Mesendoderm (in vitro differentiated cells): Measurements from ENCODE around the gene NEUROG3.
"Not testable (repeated sequence)": the region's sequence is repeated elsewhere in the genome, so short reads cannot be mapped to it uniquely, and the experiment has no call there.

Experiments used
- DNase-seq: peaks from one replicate; pipeline ENCODE4 v3.0.0; 2013
- H2AK5ac ChIP-seq: 2 replicates; pipeline ENCODE4 v1.6.1; 2013; ENCODE audit warnings: low read length, inconsistent platforms
- H2BK120ac ChIP-seq: 2 replicates; pipeline ENCODE4 v1.6.1; 2013; ENCODE audit warnings: low read depth, mild to moderate bottlenecking, low read length, moderate library complexity, mixed read lengths
- H2BK15ac ChIP-seq: replicated peaks from 2 replicates; pipeline ENCODE4 v1.6.1; 2013; ENCODE audit warnings: low read depth, mild to moderate bottlenecking, moderate library complexity
- H2BK5ac ChIP-seq: 2 replicates; pipeline ENCODE4 v1.6.1; 2013; ENCODE audit warnings: low read length, inconsistent platforms
- H3K18ac ChIP-seq: 2 replicates; pipeline ENCODE4 v1.6.1; 2013; ENCODE audit warnings: mild to moderate bottlenecking, low read length, mixed read lengths
- H3K23ac ChIP-seq: one replicate; pipeline ENCODE4 v1.6.1; 2013; ENCODE audit warnings: low read length
- H3K27ac ChIP-seq: 2 replicates; pipeline ENCODE4 v1.5.1; 2013; ENCODE audit warnings: low read depth, mild to moderate bottlenecking, inconsistent platforms, low read length, moderate library complexity
- H3K27me3 ChIP-seq: 2 replicates; pipeline ENCODE4 v1.6.1; 2013; ENCODE audit warnings: low read length, control low read depth, mild to moderate bottlenecking, inconsistent platforms; ENCODE audit not compliant: insufficient read depth, poor library complexity
- H3K36me3 ChIP-seq: 2 replicates; pipeline ENCODE4 v1.6.1; 2013; ENCODE audit warnings: low read length, inconsistent platforms; ENCODE audit not compliant: control insufficient read depth, insufficient read depth
- H3K4ac ChIP-seq: one replicate; pipeline ENCODE4 v1.6.1; 2013; ENCODE audit warnings: low read depth, mild to moderate bottlenecking, low read length, moderate library complexity
- H3K4me1 ChIP-seq: 2 replicates; pipeline ENCODE4 v1.6.1; 2013; ENCODE audit warnings: low read depth, low read length, inconsistent platforms; ENCODE audit not compliant: control insufficient read depth
- H3K4me2 ChIP-seq: 2 replicates; pipeline ENCODE4 v1.6.1; 2013; ENCODE audit warnings: low read length
- H3K4me3 ChIP-seq: 2 replicates; pipeline ENCODE4 v1.5.1; 2013; ENCODE audit warnings: mild to moderate bottlenecking, low read length
- H3K56ac ChIP-seq: one replicate; pipeline ENCODE4 v1.6.1; 2013; ENCODE audit warnings: low read length
- H3K79me1 ChIP-seq: 2 replicates; pipeline ENCODE4 v1.6.1; 2013; ENCODE audit warnings: low read length, inconsistent platforms
- H3K79me2 ChIP-seq: 2 replicates; pipeline ENCODE4 v1.6.1; 2013; ENCODE audit warnings: mild to moderate bottlenecking, low read length; ENCODE audit not compliant: control insufficient read depth, insufficient read depth
- H3K9ac ChIP-seq: 2 replicates; pipeline ENCODE4 v1.6.1; 2013; ENCODE audit warnings: low read length, inconsistent platforms
- H4K5ac ChIP-seq: one replicate; pipeline ENCODE4 v1.6.1; 2013; ENCODE audit warnings: low read length
- H4K8ac ChIP-seq: one replicate; pipeline ENCODE4 v1.6.1; 2013; ENCODE audit warnings: low read depth, mild to moderate bottlenecking, control low read depth, low read length, moderate library complexity
- WGBS: extraction: QIAGEN DNeasy Blood & Tissue Kit; methylation state at CpG from one replicate; pipeline ENCODE4 v1.1.7; 2013; ENCODE audit warnings: low lambda C conversion rate, missing lambda C conversion rate; ENCODE audit not compliant: insufficient coverage; ENCODE audit errors: extremely low coverage; 5-methylcytosine and 5-hydroxymethylcytosine counted together

The NEUROG3 gene

DNA sequence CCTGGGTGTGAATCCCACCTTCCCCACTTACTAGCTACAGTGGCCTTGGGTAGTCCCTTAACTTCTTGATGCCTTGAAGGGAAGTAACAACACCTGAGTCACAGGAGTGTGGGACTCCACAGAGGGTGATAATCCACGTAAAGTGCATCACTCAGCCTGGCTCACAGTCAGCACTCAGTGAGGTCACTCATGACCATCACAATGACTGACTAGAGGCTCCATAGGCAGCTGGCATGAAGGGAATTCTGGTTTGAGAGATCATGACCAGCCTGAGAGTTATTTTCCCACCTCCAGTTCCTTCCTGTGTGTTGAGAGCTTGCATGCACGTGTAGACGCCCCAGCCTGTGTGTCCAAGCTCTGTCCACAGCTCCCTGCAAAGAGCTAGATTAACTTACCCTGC lies 34.8 kb downstream of the NEUROG3 start:
- H3K79me1 ChIP-seq, result no peaks in the 10 kb centered on the region
- no peak overlapping the region for H3K4ac ChIP-seq
- H3K27ac ChIP-seq, result no peak overlapping the region
- WGBS, result no CpG with 5 or more reads among the region's 3 CpGs
- no peaks in the 10 kb centered on the region for H3K4me1 ChIP-seq
- no peak overlapping the region for H3K9ac ChIP-seq
- H3K18ac ChIP-seq, result no peak overlapping the region
- H3K79me2 ChIP-seq, result no peaks in the 10 kb centered on the region
- H2AK5ac ChIP-seq, result no peak overlapping the region
- no peak overlapping the region for H3K23ac ChIP-seq
- H3K4me3 ChIP-seq, result no peak overlapping the region
- no peak overlapping the region for H3K4me2 ChIP-seq
- no peak overlapping the region for H3K56ac ChIP-seq
- H3K36me3 ChIP-seq, result no peaks in the 10 kb centered on the region
- no peak overlapping the region for H2BK5ac ChIP-seq
- no peak overlapping the region for H2BK15ac ChIP-seq
- no peak overlapping the region for H4K5ac ChIP-seq
- no peak for DNase-seq
- H3K27me3 ChIP-seq, result no peaks in the 10 kb centered on the region
- no peak overlapping the region for H2BK120ac ChIP-seq
- H4K8ac ChIP-seq, result no peak overlapping the region

DNA sequence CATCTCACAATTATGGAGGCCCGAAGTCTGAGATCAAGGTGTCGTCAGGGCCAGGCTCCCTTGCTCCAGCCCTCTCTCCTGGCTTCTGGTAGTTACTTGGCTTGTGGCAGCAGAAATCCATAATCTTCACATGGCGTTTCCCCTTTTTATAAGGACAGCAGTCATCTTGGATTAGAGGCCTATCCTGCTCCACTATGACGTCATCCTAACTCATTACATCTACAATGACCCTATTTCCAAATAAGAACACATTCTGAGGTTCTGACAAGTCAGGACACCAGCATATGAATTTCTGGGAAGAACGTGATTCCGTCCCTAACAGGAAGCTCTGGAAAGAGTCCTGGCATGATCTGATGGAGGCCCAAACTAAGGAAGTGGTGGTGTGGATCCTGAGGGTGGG lies 35.8 kb downstream of the NEUROG3 start:
- no peak overlapping the region for H3K4me3 ChIP-seq
- H3K18ac ChIP-seq, result no peak overlapping the region
- no CpG with 5 or more reads among the region's 6 CpGs for WGBS
- no peaks in the 10 kb centered on the region for H3K79me1 ChIP-seq
- H3K56ac ChIP-seq, result no peak overlapping the region
- no peaks in the 10 kb centered on the region for H3K79me2 ChIP-seq
- no peak for DNase-seq
- no peaks in the 10 kb centered on the region for H3K36me3 ChIP-seq
- H2BK5ac ChIP-seq, result no peak overlapping the region
- H4K8ac ChIP-seq, result no peak overlapping the region
- H3K4ac ChIP-seq, result no peak overlapping the region
- no peak overlapping the region for H3K27ac ChIP-seq
- no peak overlapping the region for H2BK15ac ChIP-seq
- H3K23ac ChIP-seq, result no peak overlapping the region
- no peak overlapping the region for H3K9ac ChIP-seq
- no peak overlapping the region for H2BK120ac ChIP-seq
- no peaks in the 10 kb centered on the region for H3K27me3 ChIP-seq
- no peak overlapping the region for H2AK5ac ChIP-seq
- no peaks in the 10 kb centered on the region for H3K4me1 ChIP-seq
- no peak overlapping the region for H3K4me2 ChIP-seq
- H4K5ac ChIP-seq, result no peak overlapping the region

DNA sequence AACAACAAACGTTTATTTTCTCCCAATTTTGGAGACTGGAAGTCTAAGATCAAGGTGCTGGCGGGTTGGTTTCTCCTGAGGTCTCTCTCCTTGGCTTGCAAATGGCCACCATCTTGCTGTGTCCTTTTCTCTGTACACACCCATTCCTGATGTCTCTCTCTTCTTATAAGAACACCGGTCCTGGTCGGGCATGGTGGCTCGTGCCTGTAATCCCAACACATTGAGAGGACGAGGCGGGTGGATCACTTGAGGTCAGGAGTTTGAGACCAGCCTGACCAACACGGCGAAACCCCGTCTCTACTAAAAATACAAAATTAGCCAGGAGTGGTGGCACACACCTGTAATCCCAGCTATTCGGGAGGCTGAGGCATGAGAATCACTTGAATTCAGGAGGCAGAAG lies 36.7 kb downstream of the NEUROG3 start:
- H3K4ac ChIP-seq, H2BK15ac ChIP-seq, H3K79me2 ChIP-seq, H4K8ac ChIP-seq, DNase-seq, H3K27me3 ChIP-seq, H4K5ac ChIP-seq, H2BK5ac ChIP-seq, H2AK5ac ChIP-seq, H3K56ac ChIP-seq, H3K36me3 ChIP-seq, H3K4me2 ChIP-seq, H3K4me3 ChIP-seq, H3K27ac ChIP-seq, H3K4me1 ChIP-seq, H2BK120ac ChIP-seq, H3K23ac ChIP-seq, H3K79me1 ChIP-seq, H3K9ac ChIP-seq, H3K18ac ChIP-seq: not testable (repeated sequence)
- WGBS, result no CpG with 5 or more reads among the region's 11 CpGs

DNA sequence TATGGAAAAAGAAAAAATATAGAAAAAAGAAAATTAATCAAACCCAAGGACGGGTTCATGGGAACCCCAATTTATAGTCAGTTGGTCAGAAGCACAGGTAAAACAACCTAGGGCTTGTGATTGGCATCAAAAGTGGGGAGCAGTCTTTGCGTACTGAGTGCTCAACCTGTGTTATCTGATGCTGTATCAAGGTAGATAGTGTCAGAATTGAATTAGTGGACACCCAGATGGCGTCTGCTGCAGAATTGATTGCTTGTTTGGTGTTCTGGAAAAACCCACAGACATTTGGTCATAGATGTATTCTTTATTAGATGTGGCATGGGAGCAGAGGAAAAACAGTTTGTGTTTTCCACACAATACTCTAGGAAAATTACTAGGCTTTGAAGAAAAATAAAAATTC lies 39.6 kb downstream of the NEUROG3 start:
- H3K18ac ChIP-seq, result no peak overlapping the region
- H3K56ac ChIP-seq, result no peak overlapping the region
- no peak overlapping the region for H4K8ac ChIP-seq
- no CpG with 5 or more reads among the region's 3 CpGs for WGBS
- no peak overlapping the region for H3K23ac ChIP-seq
- no peaks in the 10 kb centered on the region for H3K4me1 ChIP-seq
- no peak overlapping the region for H3K27ac ChIP-seq
- H4K5ac ChIP-seq, result no peak overlapping the region
- H2BK5ac ChIP-seq, result no peak overlapping the region
- no peak overlapping the region for H2BK120ac ChIP-seq
- no peaks in the 10 kb centered on the region for H3K36me3 ChIP-seq
- no peak for DNase-seq
- H3K4me3 ChIP-seq, result no peak overlapping the region
- no peak overlapping the region for H3K9ac ChIP-seq
- H3K79me1 ChIP-seq, result no peaks in the 10 kb centered on the region
- H2AK5ac ChIP-seq, result no peak overlapping the region
- H3K79me2 ChIP-seq, result no peaks in the 10 kb centered on the region
- H3K4ac ChIP-seq, result no peak overlapping the region
- no peaks in the 10 kb centered on the region for H3K27me3 ChIP-seq
- H2BK15ac ChIP-seq, result no peak overlapping the region
- H3K4me2 ChIP-seq, result no peak overlapping the region

DNA sequence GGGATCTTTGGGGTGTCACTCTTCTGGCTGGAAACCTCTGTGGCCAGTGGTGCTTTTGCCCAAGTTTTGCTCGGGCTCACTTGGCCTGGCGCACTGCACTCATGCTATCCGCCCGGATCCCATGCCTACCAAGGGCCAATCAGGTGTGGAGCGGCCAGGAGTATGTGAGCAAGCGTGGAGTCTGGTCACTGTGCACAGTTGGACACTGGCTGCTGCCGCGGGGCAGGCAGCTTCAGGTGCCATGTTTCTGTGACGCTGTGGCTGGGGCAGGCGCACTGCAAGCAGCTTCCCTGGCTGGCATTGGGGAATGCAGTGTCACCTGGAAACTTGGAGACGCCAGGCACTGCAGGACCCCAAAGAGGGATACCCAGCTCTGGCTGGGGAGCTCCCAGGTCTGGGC lies 45.3 kb downstream of the NEUROG3 start:
- Histone ChIP-seq H3K4ac (no peak overlapping the region), H2AK5ac (no peak overlapping the region), H4K8ac (no peak overlapping the region), H3K36me3 (no peaks in the 10 kb centered on the region), H3K27me3 (no peaks in the 10 kb centered on the region), H3K18ac (no peak overlapping the region), H3K79me1 (no peaks in the 10 kb centered on the region), H2BK120ac (no peak overlapping the region), H3K23ac (no peak overlapping the region), H3K27ac (no peak overlapping the region), H3K9ac (no peak overlapping the region), H3K4me3 (no peak overlapping the region), H2BK5ac (no peak overlapping the region), H2BK15ac (no peak overlapping the region), H4K5ac (no peak overlapping the region), H3K56ac (no peak overlapping the region), H3K79me2 (no peaks in the 10 kb centered on the region), H3K4me2 (no peak overlapping the region), H3K4me1 (no peaks in the 10 kb centered on the region)
- WGBS, result no CpG with 5 or more reads among the region's 11 CpGs
- no peak for DNase-seq
